ENCODE measurements around the gene VPS9D1.

VPS9D1 gene

GRCh38 chr16:89658221-89658879 lies 62.3 kb downstream of the VPS9D1 start:
- DNase-seq = no peak

- DNase-seq = peak; percentile 87
These were observed 63.1 kb downstream of the VPS9D1 start, which contains the start of the genes CHMP1A and SPATA33 for GRCh38 chr16:89657442-89658220. TSS of gene CHMP1A (minus strand) at chr16:89657708. CDS start at chr16:89657588, 120 bp downstream. TSS of gene SPATA33 (plus strand) at chr16:89657836. CDS start at chr16:89657912, 76 bp downstream.

All from stimulated activated naive CD4-positive, alpha-beta T cell treated with Interleukin-2 at 50 U/mL for 16 hours (primary cell).